HG02885 (cell line): ENCODE data around the gene KTN1.

ENCODE experiments used
- ATAC-seq: cut with Tn5 transposase; IDR thresholded peaks from one replicate; pipeline ENCODE4 v1.9.1; 2021; ENCODE audit warnings: mild to moderate bottlenecking; ENCODE audit not compliant: unreplicated experiment, poor library complexity

KTN1 gene

GRCh38 chr14:55604900-55605418 is 25.0 kb downstream of the KTN1 start:
- no peak for ATAC-seq

GRCh38 chr14:55605793-55606192 is 25.8 kb downstream of the KTN1 start:
- ATAC-seq = no peak

DNA sequence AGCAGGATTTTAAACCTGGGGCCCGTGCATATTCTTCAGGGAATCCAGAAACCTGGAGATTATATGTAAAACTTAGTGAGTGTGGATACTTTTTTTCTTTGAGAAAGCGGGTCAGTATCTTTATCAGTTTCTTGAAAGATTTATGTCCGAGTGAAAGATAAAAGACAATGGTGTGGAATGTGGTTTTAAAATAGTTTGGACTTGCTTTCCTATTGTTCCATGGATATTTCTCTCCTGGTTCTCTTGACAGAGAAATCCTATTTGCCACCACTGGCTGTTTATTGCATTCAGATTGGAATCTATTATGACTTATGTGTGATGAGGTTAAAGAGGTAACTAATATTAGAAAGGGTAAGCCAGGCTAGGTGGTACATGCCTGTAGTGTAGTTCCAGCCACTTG is 27.4 kb downstream of the KTN1 start:
- no peak for ATAC-seq

DNA sequence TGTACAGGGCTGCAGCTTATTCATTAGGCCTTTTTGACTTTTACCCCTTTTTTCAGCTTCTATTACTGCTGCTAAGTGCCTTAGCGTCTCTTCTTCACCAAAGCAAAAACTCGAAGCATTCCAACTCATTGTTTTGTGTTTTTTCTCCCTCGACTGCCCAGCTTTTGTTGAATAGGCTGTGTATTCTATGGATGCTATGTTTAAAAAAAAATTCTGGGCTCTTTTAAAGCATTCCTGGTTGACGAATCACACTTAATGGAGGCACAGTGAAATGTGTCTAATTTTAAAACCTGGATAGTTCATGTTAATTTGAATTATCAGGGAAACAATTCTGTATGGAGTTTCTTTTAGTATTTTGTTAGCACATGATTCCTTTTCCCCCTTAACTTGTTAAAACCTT is 29.7 kb downstream of the KTN1 start:
- no peak for ATAC-seq

DNA sequence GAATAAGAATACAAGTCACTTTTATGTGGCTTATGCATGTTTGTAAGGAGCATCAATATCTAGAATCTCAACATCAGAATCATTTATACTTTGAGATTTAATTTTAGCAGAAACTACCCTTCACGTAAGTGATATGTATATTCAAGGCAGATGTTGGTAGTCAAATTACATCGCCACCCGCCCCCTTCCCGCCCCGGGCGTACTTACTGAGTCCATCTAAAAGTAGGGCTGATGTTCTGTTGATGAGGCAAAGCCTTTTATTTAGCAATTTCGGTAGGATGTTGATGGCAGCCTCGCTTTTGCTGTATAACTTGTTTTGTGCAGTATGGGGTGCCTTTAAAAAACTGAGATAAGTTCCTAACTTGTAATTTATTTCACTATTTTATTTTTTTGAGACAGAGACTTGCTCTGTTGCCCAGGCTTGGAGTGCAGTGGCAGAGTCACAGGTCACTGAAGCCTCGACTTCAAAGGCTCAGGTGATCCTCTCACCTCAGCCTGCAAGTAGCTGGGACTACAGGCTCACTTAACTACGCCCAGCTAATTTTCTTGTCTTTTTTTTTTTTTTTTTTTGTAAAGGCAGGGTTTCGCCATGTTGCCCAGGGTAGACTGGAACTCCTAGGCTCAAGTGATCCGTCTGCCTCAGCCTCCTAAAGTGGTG is 30.8 kb downstream of the KTN1 start:
- no peak for ATAC-seq

DNA sequence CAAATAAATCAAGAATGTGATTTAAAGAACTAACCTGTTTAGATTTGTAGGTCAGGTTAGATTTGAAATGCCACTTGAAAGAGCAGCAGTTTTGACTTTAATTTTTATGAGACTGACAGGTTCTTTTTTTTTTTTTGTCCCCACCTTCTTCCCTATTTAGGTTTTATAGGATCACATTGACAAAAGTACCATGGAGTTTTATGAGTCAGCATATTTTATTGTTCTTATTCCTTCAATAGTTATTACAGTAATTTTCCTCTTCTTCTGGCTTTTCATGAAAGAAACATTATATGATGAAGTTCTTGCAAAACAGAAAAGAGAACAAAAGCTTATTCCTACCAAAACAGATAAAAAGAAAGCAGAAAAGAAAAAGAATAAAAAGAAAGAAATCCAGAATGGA is 31.9 kb downstream of the KTN1 start:
- no peak for ATAC-seq

GRCh38 chr14:55614304-55614703 is 34.3 kb downstream of the KTN1 start:
- ATAC-seq = no peak

GRCh38 chr14:55620277-55620676 is 40.3 kb downstream of the KTN1 start:
- no peak for ATAC-seq

GRCh38 chr14:55620981-55621380 is 41.0 kb downstream of the KTN1 start:
- no peak for ATAC-seq

GRCh38 chr14:55621391-55621790 is 41.4 kb downstream of the KTN1 start:
- ATAC-seq = no peak

- ATAC-seq = no peak
Observed at GRCh38 chr14:55624913-55625312, 44.9 kb downstream of the KTN1 start.

DNA sequence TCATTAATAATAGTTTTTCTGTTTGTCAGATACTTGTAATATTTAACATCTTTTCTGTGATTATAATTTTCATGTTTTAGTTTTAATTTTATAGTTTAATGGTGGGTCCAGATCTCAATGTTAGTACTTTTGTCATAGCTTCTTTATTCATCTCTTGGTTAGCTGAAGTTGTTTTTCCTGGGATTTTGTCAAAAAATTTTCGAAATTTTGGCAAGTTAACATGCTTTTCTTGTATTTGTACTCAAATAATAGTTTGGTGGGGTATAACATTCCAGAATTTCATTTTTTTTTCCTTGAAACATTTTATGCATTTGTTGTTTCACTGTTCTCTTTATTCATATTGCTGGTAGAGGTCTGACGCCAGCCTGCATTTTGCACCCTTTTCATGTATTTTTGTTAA is 45.5 kb downstream of the KTN1 start:
- ATAC-seq = no peak

DNA sequence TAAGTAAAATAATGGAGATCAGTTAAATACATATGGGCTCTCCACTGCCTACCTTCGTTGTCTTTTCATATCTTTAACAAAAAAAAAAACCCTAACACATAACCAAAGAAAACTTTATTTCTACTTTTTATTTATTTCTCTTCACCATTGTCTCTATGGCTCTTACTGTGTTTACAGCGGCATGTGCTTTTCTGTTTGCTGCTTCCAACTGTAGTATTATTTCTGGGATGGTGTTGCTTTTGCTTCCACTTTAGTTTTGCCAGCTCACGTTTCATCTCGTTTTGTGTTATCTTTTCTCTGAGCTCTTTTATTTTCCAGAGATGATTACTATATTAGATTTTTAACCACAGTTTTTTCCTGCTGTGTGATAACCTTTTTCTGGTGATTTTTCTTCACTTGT is 46.1 kb downstream of the KTN1 start:
- ATAC-seq = no peak

DNA sequence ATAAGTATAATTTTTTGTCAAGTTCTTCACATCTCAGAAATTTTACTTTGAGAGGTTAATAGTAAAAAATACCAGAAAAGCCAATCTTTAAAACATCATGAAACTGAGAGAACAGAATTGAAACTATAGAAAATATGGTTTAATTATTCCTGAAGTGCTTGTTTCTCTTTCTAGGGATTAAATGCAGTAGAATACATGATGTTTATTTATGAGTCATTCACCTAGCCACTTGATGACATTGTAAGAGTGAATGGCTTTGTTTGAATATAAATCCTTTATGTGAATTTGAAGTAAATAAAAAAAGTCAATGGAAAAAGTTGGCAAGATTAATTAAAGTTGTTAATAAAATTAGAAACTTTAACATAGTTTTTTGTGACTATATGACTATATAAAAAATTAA is 48.4 kb downstream of the KTN1 start:
- no peak for ATAC-seq

GRCh38 chr14:55638665-55639064 is 58.7 kb downstream of the KTN1 start:
- ATAC-seq = no peak

- no peak for ATAC-seq
Observed at GRCh38 chr14:55641290-55641689, 61.3 kb downstream of the KTN1 start.

- no peak for ATAC-seq
Observed at GRCh38 chr14:55641954-55642353, 61.9 kb downstream of the KTN1 start.

DNA sequence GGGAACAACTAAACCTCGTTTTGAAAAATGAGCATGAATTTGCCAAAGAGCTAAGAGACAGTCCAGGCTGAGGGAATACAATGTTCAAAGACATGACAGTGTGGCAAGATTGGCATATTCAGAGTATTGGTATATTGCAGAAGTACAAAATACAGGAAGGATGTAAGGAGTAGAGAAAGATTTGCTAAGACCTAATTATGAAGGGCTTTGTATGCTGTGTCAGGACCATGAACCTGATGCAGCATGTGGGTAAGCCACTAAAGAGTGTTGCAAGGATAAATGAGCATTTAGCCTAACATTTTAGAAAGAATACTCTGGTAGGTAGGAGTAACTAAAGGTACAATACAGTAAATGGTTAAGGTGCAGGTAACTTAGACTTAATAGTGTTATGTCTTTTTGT is 65.1 kb downstream of the KTN1 start:
- ATAC-seq = no peak

DNA sequence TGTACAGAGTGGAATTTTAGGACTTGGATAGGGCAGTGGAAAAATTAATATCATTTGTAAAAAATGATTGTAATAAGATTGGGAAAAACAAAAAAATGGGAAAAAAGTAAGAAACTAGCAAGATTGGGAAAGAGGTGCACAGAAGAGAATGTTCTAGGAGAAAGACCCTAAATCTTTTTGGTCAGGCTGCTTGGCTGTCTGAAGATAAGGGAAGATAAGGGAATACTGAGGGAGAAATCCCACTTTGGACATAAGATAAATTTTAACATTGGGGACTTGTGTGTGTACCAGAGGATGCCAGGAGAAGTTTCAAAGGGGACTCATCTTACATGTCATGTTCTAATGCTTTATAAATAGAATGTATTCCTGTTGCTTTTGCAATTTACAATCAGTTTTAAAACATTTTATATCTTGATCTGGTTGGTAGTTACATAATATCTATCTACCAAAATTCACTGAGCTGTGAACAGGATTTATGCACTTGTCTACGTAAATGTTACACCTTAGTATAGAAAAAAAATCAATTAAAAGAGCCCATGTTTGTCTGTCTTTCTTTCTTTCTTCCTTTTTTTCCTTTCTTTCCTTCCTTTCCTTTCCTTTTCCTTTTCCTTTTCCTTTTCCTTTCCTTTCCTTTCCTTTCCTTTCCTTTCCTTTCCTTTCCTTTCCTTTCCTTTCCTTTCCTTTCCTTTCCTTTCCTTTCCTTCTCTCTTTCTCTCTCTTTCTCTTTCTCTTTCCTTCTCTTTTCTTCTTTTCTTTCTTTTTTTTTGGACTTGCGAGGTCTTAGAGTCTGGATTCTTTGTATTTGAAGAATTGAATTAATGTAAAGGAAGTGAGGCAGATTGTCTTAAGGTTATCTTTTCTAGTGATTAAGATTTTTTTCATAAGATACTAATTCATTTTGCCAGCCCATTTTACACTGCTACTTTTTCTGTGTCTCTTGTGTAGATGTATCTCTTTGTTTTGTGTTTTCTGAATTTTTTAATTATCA is 66.1 kb downstream of the KTN1 start:
- ATAC-seq = no peak

DNA sequence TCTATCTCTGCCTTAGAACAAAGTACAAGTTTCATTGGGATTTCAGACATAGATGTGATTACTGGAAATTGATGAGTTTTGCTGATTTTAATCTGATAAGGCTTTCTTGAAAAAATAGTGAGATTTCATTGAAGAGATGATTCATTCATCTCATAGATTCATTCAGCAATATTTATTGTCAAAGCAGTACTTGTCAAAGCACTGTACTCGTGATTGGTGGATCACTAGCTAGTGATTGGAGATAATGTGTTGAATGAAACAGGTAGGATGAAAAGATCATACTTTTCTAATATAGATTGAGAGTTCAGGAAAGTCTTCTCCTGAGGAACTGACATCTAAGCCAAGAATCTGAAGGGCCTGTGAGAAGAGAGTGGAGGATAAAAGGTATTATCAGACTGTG is 71.0 kb downstream of the KTN1 start:
- no peak for ATAC-seq

DNA sequence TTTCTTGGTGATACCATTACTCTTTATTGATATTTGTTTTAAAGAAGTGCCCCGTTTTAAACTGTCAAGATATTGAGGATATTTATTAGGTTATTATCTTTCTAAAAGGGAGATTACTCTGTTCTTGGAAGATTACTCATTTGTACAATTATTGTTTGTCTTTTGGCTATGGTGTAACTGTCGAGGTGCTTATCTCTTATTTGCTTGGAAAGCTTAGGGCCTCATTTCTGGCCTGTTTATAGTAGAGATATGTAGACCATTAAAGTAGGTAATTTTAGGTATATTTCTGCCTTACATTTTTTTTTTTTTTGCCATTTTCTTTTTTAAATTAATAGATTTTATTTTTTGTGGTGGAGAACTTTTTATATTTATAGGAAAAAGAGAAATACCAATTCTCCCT is 74.2 kb downstream of the KTN1 start:
- no peak for ATAC-seq
